Stimulated activated CD8-positive, alpha-beta memory T cell treated with anti-CD3 and anti-CD28 coated beads, Interleukin-4, amount 100 ng/mL, for 24 hours (primary cell): Measurements from ENCODE around the gene SPECC1.
"Not testable (repeated sequence)": the region's sequence is repeated elsewhere in the genome, so short reads cannot be mapped to it uniquely, and the experiment has no call there.

Source experiments
- DNase-seq: peaks from one replicate; pipeline ENCODE4 v3.0.0-alpha.2; 2020; ENCODE audit warnings: low read depth

SPECC1 gene

GRCh38 chr17:20207262-20207985, 198.3 kb downstream of the SPECC1 start:
- DNase-seq = no peak

- DNase-seq = no peak
Observed at GRCh38 chr17:20208717-20209116, 199.6 kb downstream of the SPECC1 start.

- no peak for DNase-seq
Observed at GRCh38 chr17:20210180-20210579, 201.0 kb downstream of the SPECC1 start.

- DNase-seq = no peak
Observed at GRCh38 chr17:20210614-20211013, 201.5 kb downstream of the SPECC1 start.

GRCh38 chr17:20211246-20211645, 202.1 kb downstream of the SPECC1 start:
- no peak for DNase-seq

GRCh38 chr17:20213449-20213848, 204.3 kb downstream of the SPECC1 start:
- DNase-seq = no peak

- no peak for DNase-seq
Observed at GRCh38 chr17:20214794-20215193, 205.6 kb downstream of the SPECC1 start.

GRCh38 chr17:20216154-20216815, 207.1 kb downstream of the SPECC1 start:
- DNase-seq = no peak

- no peak for DNase-seq
Observed at GRCh38 chr17:20216853-20217252, 207.7 kb downstream of the SPECC1 start.

- DNase-seq = no peak
Observed at GRCh38 chr17:20217677-20218076, 208.5 kb downstream of the SPECC1 start.

GRCh38 chr17:20218272-20218671, 209.1 kb downstream of the SPECC1 start:
- no peak for DNase-seq

GRCh38 chr17:20223808-20224328, 214.7 kb downstream of the SPECC1 start:
- no peak for DNase-seq

GRCh38 chr17:20224379-20224778, 215.2 kb downstream of the SPECC1 start:
- no peak for DNase-seq

- no peak for DNase-seq
Observed at GRCh38 chr17:20225162-20226115, 216.3 kb downstream of the SPECC1 start.

GRCh38 chr17:20226814-20227482, 217.8 kb downstream of the SPECC1 start:
- peak; percentile 64 for DNase-seq

- DNase-seq = not testable (repeated sequence)
Observed at GRCh38 chr17:20227720-20228370, 218.7 kb downstream of the SPECC1 start.

GRCh38 chr17:20228410-20228809, 219.3 kb downstream of the SPECC1 start:
- no peak for DNase-seq

- DNase-seq = no peak
Observed at GRCh38 chr17:20228860-20229259, 219.7 kb downstream of the SPECC1 start.

GRCh38 chr17:20230924-20231323, 221.8 kb downstream of the SPECC1 start:
- DNase-seq = no peak

- DNase-seq = no peak
Observed at GRCh38 chr17:20232611-20233010, 223.5 kb downstream of the SPECC1 start.

GRCh38 chr17:20234276-20234675, 225.1 kb downstream of the SPECC1 start:
- peak; percentile 14 for DNase-seq
